Right lobe of liver (tissue), 6 donors: ENCODE results near the gene GFI1. TPM values are rescaled to one million over a fixed set of nuclear protein-coding genes. Genes with fewer than 3 reads are reported as not detected.

Experiments
- ATAC-seq, 4 donors: fragments of 200-7000 bp; cut with Tn5 transposase; one replicate each; pipeline ENCODE4 v1.9.1; 2020; ENCODE audit warnings: mild to moderate bottlenecking in 4 of 4, moderate library complexity in 4 of 4
- DNase-seq, 3 donors: peaks; one replicate each; pipeline ENCODE4 v3.0.0-alpha.2; 2020
- H3K27ac ChIP-seq, 3 donors: fragments of 200-600 bp; one replicate each; pipeline ENCODE4 v1.8.0; 2022
- H3K27me3 ChIP-seq, 2 donors: fragments of 200-600 bp; one replicate each; pipeline ENCODE4 v1.8.0; 2022
- H3K36me3 ChIP-seq, 4 donors: fragments of 200-600 bp; sonication (generic) in 1 of 4; one replicate each; pipeline versions ENCODE4 v1.5.1 to v1.8.0; 2017 to 2022; ENCODE audit warnings: control low read depth in 1 of 4
- H3K4me1 ChIP-seq, 4 donors: fragments of 200-600 bp; sonication (generic) in 1 of 4; one replicate each; pipeline versions ENCODE4 v1.5.1 to v1.8.0; 2017 to 2022; ENCODE audit warnings: control low read depth in 1 of 4
- H3K4me3 ChIP-seq, 3 donors: fragments of 200-600 bp; one replicate each; pipeline ENCODE4 v1.8.0; 2022
- H3K9me3 ChIP-seq, 4 donors: fragments of 200-600 bp; sonication (generic) in 1 of 4; one replicate each; pipeline versions ENCODE4 v1.5.1 to v1.8.0; 2017 to 2022; ENCODE audit warnings: control low read depth in 1 of 4
- CTCF ChIP-seq, 4 donors: fragments of 200-600 bp in 3 of 4; fragments of 450-650 bp in 1 of 4; IDR thresholded peaks; one replicate each; pipeline versions ENCODE4 v1.5.1 to v1.8.0; 2016 to 2022; ENCODE audit warnings: antibody characterized with exemption in 4 of 4, mild to moderate bottlenecking in 2 of 4
- POLR2A ChIP-seq: fragments of 450-650 bp; IDR thresholded peaks from one replicate; pipeline ENCODE4 v1.6.1; 2017; ENCODE audit warnings: antibody characterized with exemption, mild to moderate bottlenecking
- WGBS: methylation state at CpG from one replicate; pipeline ENCODE4 v1.1.6; 2018; ENCODE audit warnings: low coverage, low lambda C conversion rate; ENCODE audit not compliant: insufficient coverage; ENCODE audit errors: missing lambda C conversion rate; 5-methylcytosine and 5-hydroxymethylcytosine counted together
- intact Hi-C, 2 donors: fragments of 100-400 bp; cut with DNase I; formaldehyde crosslinking; loops; one replicate each; pipeline versions ENCODE4 v1.11.2 to v1.14.1; 2022
- total RNA-seq, 6 experiments: library from RNA; depleted of rRNA in 2 of 6; stranded (reverse); fragments of >200 nt in 2 of 6; fragmentation: NEBNext Ultra II Directional in 3 of 6; extraction: Animal tissue kit (Norgen Biotek cat#: 25700) in 3 of 6; gene quantifications; one replicate each; pipeline versions ENCODE4 v1.1.0 to v1.2.4, GENCODE V29; 2016 to 2023
- donor health status: DM: no; HTN: yes; CAD: no.
- donor health status: DM: no; HTN: no; CAD: no.
- donor health status: DM: no; HTN: no; CAD: no.
- donor health status: DM: no; HTN: yes; CAD: no.
- donor health status: DM: no; HTN: yes; CAD: no.

Gene GFI1
- total RNA-seq, 6 experiments from 2014 or later: 0.12 to 0.80 (median 0.42) TPM

GRCh38 chr1:92505015-92505692 is 18.4 kb upstream of the GFI1 start:
- no peak for DNase-seq
- intact Hi-C loops: no loop called here
- Histone ChIP-seq H3K4me1 (peaks cover 0 to 14% (median 0%) of the 10 kb centered on the region in 4 donors), H3K4me3 (no peak overlapping the region), H3K9me3 (no peaks in the 10 kb centered on the region), H3K27ac (no peak overlapping the region), H3K27me3 (no peaks in the 10 kb centered on the region), H3K36me3 (no peaks in the 10 kb centered on the region)
- peak; percentile 96 to 98 (median 97) for ATAC-seq
- TF ChIP-seq POLR2A (no peak), CTCF (IDR thresholded peaks at IDR 0.05) (no peak)
- WGBS: 31% methylated on average over 6 of the region's 6 CpGs

DNA sequence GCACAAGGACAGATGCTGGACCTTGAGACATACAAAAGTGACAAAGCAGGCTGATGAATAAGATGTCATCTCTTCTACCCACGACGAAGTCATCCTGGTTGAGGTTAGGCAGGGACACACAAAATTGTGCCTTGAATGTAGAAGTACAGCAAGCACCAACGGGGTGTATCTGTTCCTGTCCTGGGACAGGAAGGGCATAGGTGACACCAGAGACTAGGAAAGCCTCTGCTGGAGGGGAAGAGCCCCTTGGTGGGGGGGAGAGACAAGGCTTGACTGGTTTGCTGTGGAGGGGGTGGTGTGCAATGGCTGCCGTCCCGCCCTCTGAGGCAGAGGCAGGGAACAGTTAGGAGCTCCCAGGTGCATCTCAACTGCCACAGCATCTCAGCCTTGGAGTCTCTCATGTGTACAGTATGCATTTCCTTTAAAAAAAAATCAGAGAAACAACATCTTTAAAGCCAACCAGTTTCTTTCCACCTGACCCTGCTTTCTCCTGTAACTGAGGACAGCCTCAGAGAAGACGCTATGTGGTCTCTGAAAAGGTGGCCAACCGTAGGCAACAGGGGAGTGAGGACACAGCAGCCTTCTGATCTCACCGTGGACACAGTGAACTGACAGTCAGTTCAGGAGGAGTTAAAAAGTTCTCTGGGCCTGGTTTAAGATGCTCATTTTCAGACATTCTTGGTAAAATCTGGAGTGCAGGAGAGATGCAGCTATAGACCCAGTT is 17.7 kb upstream of the GFI1 start:
- no peak for DNase-seq

DNA sequence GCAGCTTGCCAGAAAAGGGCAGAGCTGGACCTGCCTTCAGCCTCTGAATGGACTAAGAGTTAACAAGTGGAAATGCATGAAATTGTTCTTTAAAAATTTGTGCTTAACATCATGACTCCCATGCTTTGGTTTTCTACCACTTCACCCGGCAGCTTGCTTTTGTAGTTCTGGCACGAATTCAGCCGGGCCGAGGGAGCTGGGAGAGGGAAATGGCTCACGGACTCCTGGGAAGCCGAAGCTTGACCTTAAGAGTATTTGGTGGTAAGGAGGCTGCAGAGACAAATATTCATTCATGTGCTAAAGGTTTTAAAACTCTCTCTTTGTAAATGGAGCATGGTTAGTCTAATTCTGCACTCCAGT is 17.2 kb upstream of the GFI1 start:
- H3K27ac ChIP-seq: no peak overlapping the region
- intact Hi-C loops: no loop called here
- H3K27me3 ChIP-seq: no peaks in the 10 kb centered on the region
- WGBS: 88% methylated on average over 6 of the region's 6 CpGs
- no peaks in the 10 kb centered on the region for H3K9me3 ChIP-seq
- H3K4me3 ChIP-seq: no peak overlapping the region
- H3K4me1 ChIP-seq: peaks cover 0 to 14% (median 0%) of the 10 kb centered on the region in 4 donors
- no peak for DNase-seq
- ATAC-seq: no peak
- H3K36me3 ChIP-seq: no peaks in the 10 kb centered on the region
- no peak for TF ChIP-seq POLR2A
- no peak for TF ChIP-seq CTCF (IDR thresholded peaks at IDR 0.05)

More for the DNA sequence above, 17.7 kb upstream of the GFI1 start:
- WGBS: 64% methylated on average over 6 of the region's 8 CpGs
- Histone ChIP-seq H3K4me1 (peaks cover 0 to 14% (median 0%) of the 10 kb centered on the region in 4 donors), H3K27me3 (no peaks in the 10 kb centered on the region), H3K4me3 (no peak overlapping the region), H3K36me3 (no peaks in the 10 kb centered on the region), H3K9me3 (no peaks in the 10 kb centered on the region), H3K27ac (no peak overlapping the region)
- ATAC-seq: peak in 1 of 4 donors; percentile 26
- intact Hi-C loops: no loop called here
- no peak for TF ChIP-seq CTCF (IDR thresholded peaks at IDR 0.05)
- TF ChIP-seq POLR2A: no peak

DNA sequence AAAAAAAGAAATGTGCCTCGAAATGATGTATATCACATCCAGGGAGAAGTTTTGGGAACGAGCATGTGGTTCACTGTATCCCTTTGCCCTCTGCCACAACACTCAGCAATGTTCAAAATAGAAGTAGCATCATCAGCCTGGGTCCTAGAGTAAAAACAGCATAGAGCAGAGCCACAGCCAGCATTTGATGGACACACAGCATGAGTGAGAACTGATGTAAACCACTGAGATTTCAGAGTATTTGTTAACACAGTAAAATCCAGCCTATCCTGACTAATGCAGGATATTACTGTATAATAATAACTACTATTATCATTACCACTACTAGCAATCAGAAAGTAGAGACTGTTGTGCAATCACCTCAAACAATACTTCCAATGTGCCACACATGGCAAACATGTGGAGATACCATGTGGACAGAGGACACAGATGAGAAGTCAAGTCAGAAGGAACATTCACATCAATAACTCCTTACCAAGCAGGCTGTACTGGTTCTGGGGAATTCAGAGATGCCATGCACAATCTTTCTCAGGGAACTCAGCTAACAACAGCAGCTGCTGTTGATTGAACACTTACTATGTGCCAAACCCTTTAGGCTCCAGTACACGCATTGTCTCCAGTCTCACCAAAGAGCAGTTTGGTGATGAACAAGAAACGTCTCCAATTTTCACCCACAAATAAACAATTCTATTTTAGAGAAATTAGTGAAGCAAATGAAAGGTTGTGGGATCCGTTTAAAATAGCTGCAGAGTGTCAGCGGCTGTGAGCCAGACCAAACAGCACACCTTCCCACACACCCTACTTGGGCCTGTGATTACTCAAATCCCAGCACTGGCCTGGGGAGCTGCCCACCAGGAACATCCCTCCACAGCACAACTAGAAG is 16.6 kb upstream of the GFI1 start:
- peaks cover 0 to 14% (median 0%) of the 10 kb centered on the region in 4 donors for H3K4me1 ChIP-seq
- no peaks in the 10 kb centered on the region for H3K9me3 ChIP-seq
- H3K36me3 ChIP-seq: no peaks in the 10 kb centered on the region
- H3K27me3 ChIP-seq: no peaks in the 10 kb centered on the region
- DNase-seq (no peak), ATAC-seq (no peak)
- H3K4me3 ChIP-seq: no peak overlapping the region
- intact Hi-C loops: no loop called here
- H3K27ac ChIP-seq: no peak overlapping the region
- TF ChIP-seq CTCF (IDR thresholded peaks at IDR 0.05) (no peak), POLR2A (no peak)
- 81% methylated on average over 5 of the region's 6 CpGs for WGBS
